Endothelial cell of umbilical vein (primary cell): ENCODE measurements around the gene NMRAL1. TPM values are rescaled to one million over a fixed set of nuclear protein-coding genes. Genes with fewer than 3 reads are reported as not detected.

ENCODE experiments used
- BruUV-seq: library from RNA; stranded (reverse); fragments of 400-500 nt; replicated peaks from 2 replicates; lab custom pipeline; 2021; lab: Mats Ljungman, UMichigan
- CTCF ChIA-PET: fragments of 300-600, 350-600 bp; sonication (Branson Sonifier 250); formaldehyde crosslinking; loops from one replicate; lab custom pipeline; 2021; ENCODE audit warnings: antibody characterized with exemption, inconsistent platforms; lab: Charles Lee
- POLR2A ChIA-PET: fragments of 300-600, 350-600 bp; sonication (Branson Sonifier 250); formaldehyde crosslinking; loops from one replicate; lab custom pipeline; 2021; ENCODE audit warnings: antibody characterized with exemption, inconsistent platforms; lab: Charles Lee
- DNase-seq: peaks from one replicate; pipeline ENCODE4 v3.0.0-alpha.2; 2011; ENCODE audit warnings: low read depth, low spot score
- FAIRE-seq: peaks from 2 replicates; lab custom pipeline; 2011; peaks lifted over from hg19 to GRCh38; lab: Jason Lieb, UNC
- H2AFZ ChIP-seq: 2 replicates; pipeline ENCODE4 v1.6.0; 2012; ENCODE audit warnings: low read depth, low read length, control low read depth, inconsistent platforms
- H3K27ac ChIP-seq: 2 replicates; pipeline ENCODE4 v1.5.1; 2011; ENCODE audit warnings: low read depth, mild to moderate bottlenecking, control low read depth, low read length, moderate library complexity; ENCODE audit not compliant: insufficient read depth
- H3K27me3 ChIP-seq, 2 experiments: 2 replicates each; pipeline versions ENCODE4 v1.6.0 to v1.6.1; 2011; ENCODE audit warnings: low read length in 2 of 2, mixed read lengths in 1 of 2; ENCODE audit not compliant: control insufficient read depth in 2 of 2, insufficient read depth in 2 of 2
- H3K36me3 ChIP-seq, 2 experiments: 2 replicates in 1 of 2; 3 replicates in 1 of 2; pipeline ENCODE4 v1.5.1; 2011; ENCODE audit warnings: low read length in 2 of 2, mild to moderate bottlenecking in 1 of 2, moderate library complexity in 1 of 2; ENCODE audit not compliant: control insufficient read depth in 2 of 2, insufficient read depth in 2 of 2; ENCODE audit errors: extremely low read depth in 1 of 2
- H3K4me1 ChIP-seq: 3 replicates; pipeline ENCODE4 v1.5.1; 2011; ENCODE audit warnings: mild to moderate bottlenecking, low read length; ENCODE audit not compliant: control insufficient read depth, insufficient read depth; ENCODE audit errors: extremely low read depth
- H3K4me2 ChIP-seq: 2 replicates; pipeline ENCODE4 v1.6.1; 2011; ENCODE audit warnings: low read length, control low read depth, mixed read lengths; ENCODE audit not compliant: insufficient read depth
- H3K4me3 ChIP-seq, 3 experiments: fragments of 200-600 bp in 1 of 3; sonication (generic), shearing (Covaris generic) in 1 of 3; replicated peaks in 1 of 3; 2 replicates each; pipeline ENCODE4 v1.5.1; 2011 to 2016; ENCODE audit warnings: control low read depth in 3 of 3, low read length in 3 of 3, mild to moderate bottlenecking in 2 of 3, inconsistent platforms in 1 of 3, low read depth in 1 of 3, moderate library complexity in 1 of 3; ENCODE audit not compliant: insufficient read depth in 1 of 3
- H3K79me2 ChIP-seq: 2 replicates; pipeline ENCODE4 v1.6.0; 2012; ENCODE audit warnings: low read length, inconsistent platforms; ENCODE audit not compliant: control insufficient read depth, insufficient read depth
- H3K9ac ChIP-seq: replicated peaks from 2 replicates; pipeline ENCODE3; 2011; ENCODE audit warnings: low read length, control low read depth; ENCODE audit not compliant: insufficient read depth; ENCODE audit errors: extremely low read depth
- H3K9me1 ChIP-seq: replicated peaks from 3 replicates; pipeline ENCODE4 v1.6.0; 2011; ENCODE audit warnings: mild to moderate bottlenecking, low read length; ENCODE audit not compliant: control insufficient read depth, insufficient read depth; ENCODE audit errors: extremely low read depth
- H3K9me3 ChIP-seq: replicated peaks from 2 replicates; pipeline ENCODE4 v1.5.1; 2012; ENCODE audit warnings: low read length, inconsistent platforms; ENCODE audit not compliant: control insufficient read depth, insufficient read depth
- H4K20me1 ChIP-seq: replicated peaks from 2 replicates; pipeline ENCODE3; 2011; ENCODE audit warnings: mild to moderate bottlenecking, low read length; ENCODE audit not compliant: control insufficient read depth, insufficient read depth; ENCODE audit errors: extremely low read depth
- EZH2 ChIP-seq: IDR thresholded peaks from 2 replicates; pipeline ENCODE4 v1.6.1; 2012; ENCODE audit warnings: borderline replicate concordance, low read depth, mild to moderate bottlenecking, moderate library complexity, low read length, inconsistent platforms; ENCODE audit not compliant: severe bottlenecking
- FOS ChIP-seq: IDR thresholded peaks from 2 replicates; pipeline ENCODE4 v1.6.1; 2011; ENCODE audit warnings: mild to moderate bottlenecking, low read length, moderate library complexity, borderline replicate concordance; ENCODE audit not compliant: insufficient read depth
- GATA2 ChIP-seq: IDR thresholded peaks from 2 replicates; pipeline ENCODE4 v1.7.0; 2011; ENCODE audit warnings: low read depth, mild to moderate bottlenecking, moderate library complexity, mixed read lengths, low read length; ENCODE audit not compliant: insufficient read length, insufficient read depth
- JUN ChIP-seq: IDR thresholded peaks from 2 replicates; pipeline ENCODE4 v1.6.1; 2011; ENCODE audit warnings: borderline replicate concordance, low read depth; ENCODE audit not compliant: insufficient read length, insufficient read depth
- MYC ChIP-seq: IDR thresholded peaks from one replicate; pipeline ENCODE4 v1.6.1; 2011; ENCODE audit warnings: mild to moderate bottlenecking, low read depth, low read length
- POLR2A ChIP-seq: IDR thresholded peaks from 2 replicates; pipeline ENCODE4 v1.6.1; 2012; ENCODE audit warnings: low read depth, mild to moderate bottlenecking, control low read depth, low read length
- POLR2AphosphoS5 ChIP-seq: IDR thresholded peaks from 2 replicates; pipeline ENCODE4 v1.6.1; 2012; ENCODE audit warnings: low read depth, mild to moderate bottlenecking, control low read depth, low read length, moderate library complexity; ENCODE audit not compliant: insufficient read depth
- dilution Hi-C: fragments of 300-500 bp; cut with MboI; formaldehyde crosslinking; loops from one replicate; pipeline ENCODE4 v1.15.0; 2019; ENCODE audit warnings: low sequenced_read_pairs; ENCODE audit not compliant: extremely low pct_ligation_motif_present
- intact Hi-C: fragments of 100-400 bp; cut with micrococcal nuclease; formaldehyde crosslinking; loops from one replicate; pipeline ENCODE4 v1.10.0; 2022
- polyA plus RNA-seq, 4 experiments: library from polyadenylated mRNA; depleted of rRNA in 3 of 4; stranded (reverse) in 3 of 4; unstranded in 1 of 4; fragments of >200 nt; gene quantifications; 2 replicates each; pipeline versions ENCODE4 v1.2.1 to v1.2.3, GENCODE V29; 2011 to 2012; ENCODE audit warnings: missing spikeins in 1 of 4
- total RNA-seq: library from RNA; stranded (reverse); gene quantifications from 2 replicates; pipeline ENCODE4 v1.2.3, GENCODE V29; 2021
- TF ChIP-seq, protein P1 (sequence below): IDR thresholded peaks from 2 replicates; pipeline ENCODE4 v1.6.1; 2011; ENCODE audit not compliant: insufficient read depth, insufficient read length

Gene NMRAL1
- total and polyA plus RNA-seq, 2 donors (not counting 3 experiments of a cell fraction or from before 2014, with no cell fraction given): 48.0 to 84.4 TPM

DNA sequence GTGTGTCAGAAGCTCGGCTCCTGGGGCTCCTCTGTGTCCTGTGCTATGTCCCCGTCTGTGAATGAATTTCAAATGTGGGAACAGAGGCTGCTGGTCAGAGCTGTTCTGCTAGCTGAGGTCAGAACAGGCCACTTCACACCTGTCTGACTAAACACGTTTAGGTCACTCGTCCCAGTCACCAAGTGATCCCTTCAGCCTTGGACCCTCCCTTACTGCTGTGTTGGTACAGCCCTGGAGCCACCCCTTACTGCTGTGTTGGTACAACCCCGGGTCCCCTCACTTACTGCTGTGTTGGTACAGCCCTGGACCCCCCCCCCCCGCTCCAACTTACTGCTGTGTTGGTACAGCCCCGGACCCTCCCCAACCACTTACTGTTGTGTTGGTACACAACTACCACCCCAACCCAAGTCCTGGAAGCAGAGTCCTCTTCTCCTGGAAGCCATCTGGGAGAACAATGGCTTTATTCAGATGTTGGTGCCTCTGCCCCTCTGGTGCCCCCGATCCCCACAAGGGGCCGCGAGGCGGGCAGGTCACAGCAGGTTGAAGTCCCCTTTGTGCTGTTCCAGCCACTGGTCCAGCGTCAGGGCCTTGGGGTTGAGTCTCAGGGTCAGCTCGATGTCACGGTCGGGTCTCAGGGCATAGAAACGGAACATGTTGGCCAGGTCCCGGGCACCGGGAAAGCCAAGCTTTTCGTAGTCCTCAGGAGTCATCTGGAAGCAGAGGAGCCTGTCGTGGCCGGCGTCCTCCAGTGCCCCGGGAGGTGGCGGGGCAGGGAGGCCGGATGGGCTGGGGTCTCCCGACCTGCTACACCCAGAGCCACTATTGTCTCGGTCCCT, 13.0 kb downstream of the NMRAL1 start:
- ChIA-PET POLR2A (no interaction called here), CTCF (interaction anchor here (1.1 kb wide), 1 partner anchor 15 kb away, joined by 3 read pairs; no protein-coding TSS in a partner anchor)
- DNase-seq (no peak), FAIRE-seq (no peak)
- intact Hi-C loops (no loop called here), dilution Hi-C loops (no loop called here)
- Histone ChIP-seq H3K9me3 (no peaks in the 10 kb centered on the region), H3K9ac (no peak overlapping the region), H3K27ac (no peak overlapping the region), H3K27me3 (no peaks in the 10 kb centered on the region), H3K36me3 (peaks cover 0 to 36% of the 10 kb centered on the region in 2 experiments), H3K79me2 (no peaks in the 10 kb centered on the region), H3K4me2 (no peak overlapping the region), H3K4me3 (no peak overlapping the region), H3K4me1 (no peaks in the 10 kb centered on the region), H3K9me1 (no peaks in the 10 kb centered on the region), H2AFZ (no peak overlapping the region), H4K20me1 (no peaks in the 10 kb centered on the region)
- BruUV-seq: no TSS peak
- TF ChIP-seq FOS (no peak), POLR2AphosphoS5 (peak; percentile 42), POLR2A (no peak), EZH2 (no peak), MYC (no peak), JUN (no peak), GATA2 (no peak)
- TF ChIP-seq, protein P1, sequence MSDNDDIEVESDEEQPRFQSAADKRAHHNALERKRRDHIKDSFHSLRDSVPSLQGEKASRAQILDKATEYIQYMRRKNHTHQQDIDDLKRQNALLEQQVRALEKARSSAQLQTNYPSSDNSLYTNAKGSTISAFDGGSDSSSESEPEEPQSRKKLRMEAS: no peak
